T-helper 2 cell treated with Interferon-gamma antibody and Interleukin-4, amounts not matched to agents 100 ng/mL and 5 ng/mL, for 36 hours (primary cell): Measurements from ENCODE around the gene DHRS4L2. TPM values are rescaled to one million over a fixed set of nuclear protein-coding genes. Genes with fewer than 3 reads are reported as not detected.

ENCODE experiments used
- intact Hi-C: fragments of 100-400 bp; cut with micrococcal nuclease; formaldehyde crosslinking; loops from one replicate; pipeline ENCODE4 v1.15.1; 2023
- total RNA-seq: library from RNA; stranded (reverse); gene quantifications from 2 replicates; pipeline ENCODE4 v1.2.3, GENCODE V29; 2022

Gene DHRS4L2
- total RNA-seq, 1 donor from 2014 or later, result 27.5 TPM

DNA sequence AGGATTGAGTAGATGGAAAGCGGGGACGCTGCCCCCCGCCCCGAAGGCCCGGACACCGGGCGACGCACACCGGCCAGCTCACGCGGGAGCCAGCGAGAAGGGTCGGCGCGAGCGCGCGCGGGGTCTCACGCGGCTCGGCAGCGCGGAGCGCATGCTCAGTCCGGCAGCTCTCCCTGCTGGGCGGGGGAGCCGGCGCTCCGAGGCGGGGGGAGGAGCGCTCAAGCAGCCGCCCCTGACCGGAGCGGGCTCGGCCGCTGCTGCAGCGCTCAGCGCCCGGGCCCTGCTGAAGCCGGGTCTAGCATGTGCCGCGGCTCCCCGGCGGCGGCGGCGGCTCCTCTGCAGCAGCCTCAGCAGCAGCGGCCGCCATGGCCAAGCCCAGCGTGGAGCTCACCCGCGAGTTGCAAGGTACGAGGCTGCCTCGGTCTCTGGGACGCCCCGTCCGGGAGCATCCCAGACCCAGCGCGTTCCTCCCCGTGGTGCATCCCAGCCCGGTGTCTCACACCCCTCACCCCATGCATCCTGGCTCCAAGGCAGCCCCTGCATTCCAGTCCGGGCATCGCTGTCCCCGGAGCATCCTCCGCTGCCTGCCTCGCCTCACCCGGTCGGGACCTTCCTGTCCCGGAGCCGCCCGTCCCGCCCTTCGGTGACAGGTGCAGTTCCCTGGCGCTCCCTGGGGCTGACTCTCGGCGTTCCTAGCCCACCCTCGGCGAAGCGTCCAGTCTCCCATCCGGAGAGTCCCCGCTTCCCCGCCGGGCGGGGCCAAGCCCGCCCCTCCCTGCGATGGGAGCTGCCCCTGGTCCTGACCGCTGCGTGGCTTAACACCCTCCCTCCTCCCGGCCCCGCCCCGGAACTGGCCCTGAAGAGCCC lies 63.3 kb downstream of the DHRS4L2 start, which contains the start of gene CARMIL3:
Gene CARMIL3 (plus strand): TSS at position 221 of the 867 bp plus-strand sequence. CDS start 145 bp downstream, at position 366.
- intact Hi-C loops, result loop anchor here (1.0 to 2.0 kb wide), 2 partner anchors 43 to 62 kb away; partner anchors contain the start of genes DCAF11, NRL and PCK2

DNA sequence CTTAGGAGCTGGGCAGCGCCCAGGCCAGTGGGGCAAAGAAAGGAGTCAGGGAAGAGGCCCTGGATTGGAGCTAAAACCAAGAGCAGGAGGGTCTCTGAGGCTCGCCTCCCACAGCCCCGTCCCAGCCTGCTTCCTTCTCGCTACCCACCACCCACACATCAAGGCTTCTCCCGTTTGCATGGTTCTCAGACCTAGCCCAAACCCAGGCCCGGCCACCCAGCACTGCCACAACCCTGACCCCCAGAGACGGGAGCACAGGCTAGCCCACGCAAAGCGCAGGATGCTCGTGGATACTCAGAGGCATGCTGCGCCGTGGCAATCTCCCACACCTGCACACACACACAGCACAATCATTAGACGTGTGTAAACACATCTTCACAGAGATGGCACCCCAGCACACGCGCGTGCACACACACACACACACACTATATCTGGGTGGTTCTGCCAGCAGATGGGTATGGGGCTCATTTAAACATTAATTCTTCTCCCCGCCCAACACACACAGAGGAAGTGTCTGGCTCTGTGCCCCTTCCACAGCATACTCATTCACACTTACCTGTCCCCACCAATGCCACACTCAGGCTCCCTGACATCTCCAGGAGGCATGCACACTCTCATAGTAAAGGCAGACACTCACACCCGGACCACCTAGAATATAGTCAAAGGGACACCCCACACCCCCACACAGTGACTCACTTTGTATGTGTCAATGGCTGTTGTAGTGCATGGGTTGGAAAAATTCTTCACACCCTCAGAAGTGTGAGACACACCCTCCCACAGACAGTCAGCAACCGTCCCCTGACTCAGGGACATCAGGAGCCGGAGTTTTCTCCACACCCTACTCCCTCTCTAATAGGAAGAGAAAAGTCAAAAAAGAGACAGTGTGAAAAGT lies 64.2 kb downstream of the DHRS4L2 start:
- intact Hi-C loops, result loop anchor here (1.0 to 2.0 kb wide), 2 partner anchors 42 to 61 kb away; partner anchors contain the start of genes DCAF11, NRL and PCK2

DNA sequence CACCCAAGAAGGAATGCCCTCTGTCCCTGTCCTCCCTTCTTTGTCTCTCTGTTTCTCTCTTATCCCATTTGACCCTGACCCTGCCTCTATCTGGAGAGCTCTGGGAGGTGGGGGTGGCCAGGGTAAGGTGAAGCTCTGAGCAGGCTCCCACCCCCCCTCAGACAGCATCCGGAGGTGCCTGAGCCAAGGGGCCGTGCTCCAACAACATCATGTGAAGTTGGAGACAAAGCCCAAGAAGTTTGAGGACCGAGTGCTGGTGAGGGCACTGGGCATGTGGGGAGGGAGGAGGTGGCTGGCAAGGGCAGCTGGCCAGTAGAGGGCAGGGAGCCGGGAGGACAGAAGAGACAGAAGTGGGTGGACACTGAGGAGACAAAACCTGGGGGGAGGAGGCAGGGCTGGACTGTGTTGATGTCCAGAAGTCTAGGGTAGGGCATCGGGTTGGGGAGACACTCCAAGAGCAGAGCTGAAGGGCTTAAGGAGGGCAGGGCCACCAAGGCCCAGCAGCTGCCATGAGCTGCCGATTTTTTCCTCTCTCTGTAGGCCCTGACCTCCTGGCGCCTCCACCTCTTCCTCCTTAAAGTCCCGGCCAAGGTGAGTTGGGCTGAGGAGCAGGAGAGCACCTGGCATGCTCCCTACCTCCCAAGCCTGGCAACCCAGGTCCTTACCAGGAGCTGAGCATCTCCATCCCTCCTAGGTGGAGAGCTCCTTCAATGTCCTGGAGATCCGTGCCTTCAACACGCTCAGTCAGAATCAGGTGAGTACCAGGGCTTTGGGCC lies 65.0 kb downstream of the DHRS4L2 start:
- intact Hi-C loops, result loop anchor here (2.0 kb wide), 1 partner anchor 41 kb away; the partner anchor contains the start of gene PCK2

DNA sequence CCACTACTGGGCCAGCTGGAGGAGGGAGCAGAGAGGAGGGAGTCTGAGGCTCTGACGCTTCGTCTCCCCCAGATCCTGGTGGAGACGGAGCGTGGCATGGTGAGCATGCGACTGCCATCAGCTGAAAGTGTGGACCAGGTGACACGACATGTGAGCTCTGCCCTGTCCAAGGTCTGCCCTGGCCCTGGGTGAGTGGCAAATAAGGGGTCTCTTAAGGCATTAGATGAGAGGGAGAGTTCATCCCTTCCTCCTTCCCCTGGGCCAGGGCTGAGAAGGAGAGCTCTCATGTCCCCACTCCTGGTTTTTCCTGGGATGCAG lies 65.6 kb downstream of the DHRS4L2 start:
- intact Hi-C loops, result no loop called here

DNA sequence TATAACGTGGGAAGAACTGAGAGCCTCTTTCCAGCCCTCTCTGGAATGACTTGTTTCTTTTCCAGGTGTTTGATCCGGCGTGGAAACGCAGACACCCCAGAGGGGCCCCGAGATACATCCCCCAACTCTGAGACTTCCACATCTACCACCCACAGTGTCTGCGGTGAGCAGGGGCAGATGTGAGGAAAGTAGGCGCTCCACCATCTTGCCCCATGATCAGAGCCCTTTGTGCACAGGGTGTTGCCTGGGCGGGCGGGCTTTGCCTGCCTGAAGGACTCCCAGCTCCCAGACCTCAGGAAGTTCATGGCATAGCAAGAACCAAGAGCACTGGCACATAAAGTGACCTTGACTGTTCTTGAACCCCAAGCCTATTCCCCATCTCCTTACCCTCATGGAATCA lies 65.9 kb downstream of the DHRS4L2 start:
- intact Hi-C loops, result loop anchor here (5.0 kb wide), 1 partner anchor 42 kb away; no protein-coding TSS in a partner anchor

Other genes with a start within 250 kb of the DHRS4L2 start
- gene DHRS4, start 35.2 kb upstream of the DHRS4L2 start, total RNA-seq, result 23.6 and 23.9 TPM in 2 replicates
- 0.73 and 0.82 TPM in 2 replicates for gene CARMIL3, start 63.1 kb downstream of the DHRS4L2 start, total RNA-seq
- gene CPNE6, start 82.6 kb downstream of the DHRS4L2 start, total RNA-seq, result not detected in 2 replicates
- gene PCK2, start 105.4 kb downstream of the DHRS4L2 start, total RNA-seq, result 55.4 and 60.4 TPM in 2 replicates
- 81.8 and 84.9 TPM in 2 replicates for gene DCAF11, start 125.8 kb downstream of the DHRS4L2 start, total RNA-seq
- 2.4 and 2.9 TPM in 2 replicates for gene NRL, start 126.0 kb downstream of the DHRS4L2 start, total RNA-seq
- gene FITM1, start 141.7 kb downstream of the DHRS4L2 start, total RNA-seq, result 0.57 and 1.1 TPM in 2 replicates
- gene PSME1, start 147.3 kb downstream of the DHRS4L2 start, total RNA-seq, result 517 and 520 TPM in 2 replicates
- gene EMC9, start 152.7 kb downstream of the DHRS4L2 start, total RNA-seq, result 22.1 and 23.3 TPM in 2 replicates
- gene PSME2, start 157.7 kb downstream of the DHRS4L2 start, total RNA-seq, result 725 and 729 TPM in 2 replicates
- 128 and 138 TPM in 2 replicates for gene RNF31, start 158.6 kb downstream of the DHRS4L2 start, total RNA-seq
- 264 and 265 TPM in 2 replicates for gene IRF9, start 172.3 kb downstream of the DHRS4L2 start, total RNA-seq
- 66.0 and 68.7 TPM in 2 replicates for gene REC8, start 183.2 kb downstream of the DHRS4L2 start, total RNA-seq
- gene IPO4, start 199.9 kb downstream of the DHRS4L2 start, total RNA-seq, result 50.2 and 55.0 TPM in 2 replicates
- gene TM9SF1, start 206.5 kb downstream of the DHRS4L2 start, total RNA-seq, result 41.2 and 42.6 TPM in 2 replicates
- 0.34 and 0.39 TPM in 2 replicates for gene TSSK4, start 216.8 kb downstream of the DHRS4L2 start, total RNA-seq
- 85.8 and 90.3 TPM in 2 replicates for gene CHMP4A, start 224.6 kb downstream of the DHRS4L2 start, total RNA-seq
- gene MDP1, start 227.1 kb downstream of the DHRS4L2 start, total RNA-seq, result 11.1 and 13.8 TPM in 2 replicates
- 191 and 199 TPM in 2 replicates for gene NEDD8, start 243.4 kb downstream of the DHRS4L2 start, total RNA-seq
- 59.8 and 60.9 TPM in 2 replicates for gene GMPR2, start 244.0 kb downstream of the DHRS4L2 start, total RNA-seq